ENCODE measurements around the gene KLRF1.

Gene KLRF1

DNA sequence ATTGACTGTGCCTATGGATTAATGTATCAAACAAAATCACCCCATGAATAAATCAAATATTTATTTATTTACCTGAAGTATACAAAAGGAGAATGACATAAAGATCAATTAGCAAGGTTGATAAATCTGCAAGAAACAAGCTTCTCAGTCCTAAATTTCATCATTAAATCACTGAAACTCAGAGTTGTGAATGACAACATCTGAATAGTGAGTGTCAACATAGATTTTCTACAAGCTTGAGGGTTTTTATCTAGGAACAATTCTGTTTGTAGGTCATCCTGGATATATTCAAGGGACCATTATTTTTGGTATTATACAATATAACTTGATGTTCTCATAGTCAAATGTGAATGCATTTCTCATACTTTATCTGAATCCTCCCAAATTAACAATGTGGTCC, 17.4 kb upstream of the KLRF1 start:
- no peak for DNase-seq

- DNase-seq, result no peak
These were observed 16.6 kb upstream of the KLRF1 start for GRCh38 chr12:9810671-9811070.

DNA sequence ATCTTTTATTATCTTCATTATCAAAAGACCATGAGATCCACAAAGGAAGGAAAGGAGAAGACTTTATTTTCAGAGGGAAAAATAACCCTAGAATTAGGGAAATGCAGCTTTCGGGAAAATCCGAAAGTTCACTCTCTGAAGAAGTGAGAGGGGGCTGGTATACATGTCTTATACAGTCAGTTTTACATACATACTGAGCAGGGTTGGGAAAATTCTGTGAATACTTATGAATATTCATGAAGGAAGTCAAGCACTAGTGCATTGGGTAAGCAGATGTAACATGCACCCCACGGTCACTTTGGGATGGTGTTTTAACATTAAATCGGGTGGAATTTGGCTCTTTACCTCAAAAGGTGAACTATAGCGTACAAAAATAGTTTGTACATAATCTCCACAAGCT, 15.7 kb upstream of the KLRF1 start:
- no peak for DNase-seq

- peak; percentile 49 for DNase-seq
These were observed 13.2 kb upstream of the KLRF1 start for GRCh38 chr12:9813821-9814798.

DNA sequence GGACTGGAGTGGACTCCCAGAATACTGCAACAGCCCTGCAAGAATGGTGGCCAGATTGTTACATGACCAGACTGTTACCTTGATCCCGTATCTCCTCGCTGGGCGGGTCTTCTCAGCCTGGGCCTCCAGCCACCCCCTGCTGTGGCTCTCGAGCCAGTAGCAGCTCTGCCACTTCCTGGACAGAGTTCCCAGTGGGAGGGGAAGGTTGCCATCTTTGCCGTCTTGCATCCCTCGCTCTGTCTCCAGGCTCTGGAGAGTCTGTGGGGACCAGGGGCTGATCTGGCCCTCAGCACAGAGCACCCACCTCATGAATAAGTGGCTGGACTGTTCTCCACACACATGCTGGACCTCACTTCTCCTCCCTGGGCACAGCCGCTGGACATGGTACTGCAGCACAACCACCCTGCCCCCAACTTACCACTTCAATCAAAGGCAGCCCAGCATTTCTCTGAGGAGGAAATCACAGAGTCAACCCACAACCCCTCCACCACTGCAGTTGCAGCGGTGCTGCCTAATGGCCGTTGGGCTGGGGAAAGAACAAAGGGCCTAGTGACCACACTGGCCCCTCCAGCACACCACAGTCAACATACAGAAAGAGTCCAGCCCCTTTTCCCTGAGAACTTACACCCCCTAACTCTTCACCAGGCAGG, 6.9 kb upstream of the KLRF1 start:
- DNase-seq, result no peak

GRCh38 chr12:9829483-9829882, 2.2 kb downstream of the KLRF1 start:
- no peak for DNase-seq

DNA sequence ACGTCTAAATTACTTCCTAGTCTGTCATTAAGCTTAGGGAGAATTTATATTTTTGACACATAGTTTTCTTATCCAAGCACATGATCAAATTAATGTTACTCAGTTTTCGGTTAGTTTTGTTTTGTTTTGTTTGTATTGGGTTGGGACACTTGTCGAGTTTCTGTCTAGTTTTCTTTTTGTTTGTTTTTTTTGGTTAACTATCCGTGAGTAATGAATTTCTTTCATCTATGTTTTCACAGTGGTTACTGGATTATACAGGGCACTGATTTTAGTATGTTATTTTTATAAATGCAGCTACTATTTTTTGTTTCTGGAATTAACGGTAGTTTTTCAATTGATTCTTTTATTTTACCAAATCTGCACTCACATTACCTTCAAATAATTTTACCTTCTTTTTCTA, 2.7 kb downstream of the KLRF1 start:
- no peak for DNase-seq

- no peak for DNase-seq
These were observed 4.4 kb downstream of the KLRF1 start for GRCh38 chr12:9831720-9832119.

- DNase-seq, result no peak
These were observed 16.1 kb downstream of the KLRF1 start for GRCh38 chr12:9843407-9843806.

DNA sequence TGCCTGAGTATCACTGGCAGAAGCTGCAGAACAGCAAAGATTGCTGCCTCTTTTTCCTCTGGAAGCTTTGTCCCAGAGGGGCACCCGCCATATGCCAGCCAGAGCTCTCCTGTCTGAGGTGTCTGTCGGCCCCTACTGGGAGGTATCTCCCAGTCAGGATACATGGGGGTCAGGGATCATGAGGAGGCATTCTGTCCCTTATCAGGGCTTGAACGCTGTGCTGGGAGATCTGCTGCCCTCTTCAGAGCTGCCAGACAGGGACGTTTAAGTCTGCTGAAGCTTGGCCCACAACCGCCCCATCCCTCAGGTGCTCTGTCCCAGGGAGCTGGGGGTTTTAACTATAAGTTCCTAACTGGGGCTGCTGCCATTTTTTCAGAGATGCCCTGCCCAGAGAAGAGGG, 21.6 kb downstream of the KLRF1 start:
- no peak for DNase-seq

DNA sequence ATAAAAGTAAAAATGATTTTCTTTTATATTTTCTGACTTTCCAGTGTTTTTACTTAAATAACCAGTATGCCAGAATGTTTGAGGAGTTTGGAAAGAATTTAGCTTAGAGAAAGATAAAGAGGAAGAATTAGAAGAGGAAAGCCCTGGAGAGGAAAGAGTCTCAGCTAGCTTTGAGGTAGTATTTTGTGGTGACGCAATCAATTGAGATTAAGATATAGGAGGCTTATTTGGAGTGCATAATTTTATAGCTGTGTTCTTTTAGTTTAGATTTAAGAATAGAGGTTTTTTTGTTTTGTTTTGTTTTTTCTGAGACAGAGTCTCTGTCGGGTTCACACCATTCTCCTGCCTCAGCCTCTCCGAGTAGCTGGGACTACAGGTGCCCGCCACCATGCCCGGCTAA, 23.8 kb downstream of the KLRF1 start:
- no peak for DNase-seq

- no peak for DNase-seq
These were observed 24.6 kb downstream of the KLRF1 start for GRCh38 chr12:9851927-9852326.

GRCh38 chr12:9856151-9856550, 28.9 kb downstream of the KLRF1 start:
- no peak for DNase-seq

DNA sequence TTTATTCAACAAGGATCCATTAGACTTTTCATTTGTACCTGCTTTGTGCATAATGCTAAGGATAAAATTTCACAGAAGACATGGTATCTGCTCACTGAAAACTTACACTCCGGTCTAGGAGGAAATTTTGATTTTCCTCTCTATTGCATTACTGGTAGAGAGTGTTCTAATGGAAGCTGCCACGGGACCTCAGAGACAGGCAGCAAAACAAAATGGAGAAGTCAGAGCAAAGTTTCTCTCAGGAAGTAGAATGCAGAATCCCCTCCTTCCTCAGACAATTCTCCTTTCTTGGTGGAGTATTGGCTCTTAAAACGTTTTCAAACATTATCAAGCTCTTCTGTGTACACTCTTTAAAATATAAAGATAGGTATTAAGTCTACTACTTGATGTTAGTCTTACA, 29.6 kb downstream of the KLRF1 start:
- DNase-seq, result no peak

DNA sequence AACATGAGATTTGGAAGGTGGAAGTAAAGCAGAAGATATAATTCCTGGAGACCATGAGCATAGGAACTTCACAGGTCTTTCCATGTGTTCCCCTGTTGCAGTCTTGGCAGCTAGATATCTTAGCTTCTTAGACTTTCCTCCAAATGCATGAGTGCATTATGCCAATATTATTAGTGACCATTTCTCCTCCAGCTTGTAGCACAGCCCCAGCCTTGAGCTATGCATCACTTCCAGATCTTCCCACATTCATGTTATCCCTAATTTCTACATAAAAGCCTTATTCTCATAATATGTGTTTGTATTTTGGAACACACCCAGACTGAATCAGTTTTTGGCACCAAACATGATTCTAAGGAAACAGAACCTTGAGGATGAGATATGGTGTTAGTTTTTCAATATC, 30.9 kb downstream of the KLRF1 start:
- DNase-seq, result no peak

- no peak for DNase-seq
These were observed 37.8 kb downstream of the KLRF1 start for GRCh38 chr12:9864913-9865675.

GRCh38 chr12:9866860-9867269, 39.6 kb downstream of the KLRF1 start:
- no peak for DNase-seq

GRCh38 chr12:9867531-9867930, 40.2 kb downstream of the KLRF1 start:
- no peak for DNase-seq

- no peak for DNase-seq
These were observed 41.1 kb downstream of the KLRF1 start for GRCh38 chr12:9868311-9868801.

GRCh38 chr12:9868951-9869306, 41.6 kb downstream of the KLRF1 start:
- DNase-seq, result no peak

- no peak for DNase-seq
These were observed 42.3 kb downstream of the KLRF1 start, which contains the start of gene CLEC2B for GRCh38 chr12:9869307-9870161. Gene CLEC2B (minus strand): TSS chr12:9869354.

DNA sequence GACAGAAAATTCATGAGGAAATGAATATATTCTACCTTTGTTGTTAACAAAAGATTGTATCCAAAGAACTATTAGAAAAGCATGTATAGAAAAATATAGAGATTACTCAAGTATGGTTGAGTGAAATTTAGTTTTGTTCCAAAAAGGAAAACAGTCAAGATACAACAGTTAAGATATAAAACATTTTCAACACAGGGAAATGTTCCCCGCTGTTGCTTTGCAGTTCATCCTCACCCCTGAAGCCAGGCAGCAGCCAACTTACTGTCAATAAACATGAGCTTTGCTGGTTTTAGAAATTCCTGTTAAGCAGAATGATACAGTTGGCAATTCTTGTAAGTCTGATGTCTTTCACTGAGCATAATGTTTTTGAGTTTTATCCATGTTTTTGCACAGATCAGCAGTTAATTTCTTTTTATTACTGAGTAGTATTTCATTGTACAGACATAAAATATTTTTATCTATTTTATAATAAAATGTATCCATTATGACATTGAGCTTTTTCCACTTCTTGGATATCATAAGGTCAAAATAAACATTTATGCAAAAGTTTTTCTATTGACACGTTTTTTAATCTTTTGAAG, 43.1 kb downstream of the KLRF1 start:
- no peak for DNase-seq
